Measurements from ENCODE around the gene FKRP.

FKRP gene

DNA sequence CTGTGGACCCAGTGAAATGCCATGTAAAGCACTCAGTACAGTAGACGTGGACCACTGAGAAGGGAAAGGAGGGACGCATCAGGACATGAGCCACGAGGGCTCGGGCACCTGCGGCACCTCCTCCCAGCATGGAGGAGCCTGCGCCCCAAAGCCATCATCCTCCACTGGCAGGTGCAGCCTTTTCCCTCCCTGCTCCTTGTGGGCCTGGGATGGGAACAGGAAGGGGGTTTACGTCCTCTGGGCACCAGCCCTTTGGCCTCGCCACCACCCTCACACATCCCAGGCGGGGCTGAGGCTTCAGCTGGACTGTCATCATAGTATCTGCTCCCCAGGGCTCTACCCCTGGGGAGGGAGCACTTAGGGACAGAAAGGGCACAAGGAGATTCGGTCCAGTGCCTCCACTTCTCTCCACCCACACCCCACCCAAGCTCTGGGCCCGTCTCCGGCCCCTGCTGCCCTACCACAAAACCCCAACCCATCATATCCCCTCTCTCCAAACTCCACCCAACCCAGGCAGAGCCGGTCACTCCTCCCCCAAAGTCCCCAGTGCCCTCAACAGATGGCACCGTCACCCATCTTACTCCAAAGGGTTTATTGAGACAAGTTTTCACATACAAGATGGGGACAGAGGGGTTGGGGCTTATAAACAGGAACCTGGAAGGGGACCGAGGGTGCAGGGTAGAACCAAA is 26.8 kb upstream of the FKRP start:
- no peak for DNase-seq (ENCODE audit: low read depth in 3 of 3)

DNA sequence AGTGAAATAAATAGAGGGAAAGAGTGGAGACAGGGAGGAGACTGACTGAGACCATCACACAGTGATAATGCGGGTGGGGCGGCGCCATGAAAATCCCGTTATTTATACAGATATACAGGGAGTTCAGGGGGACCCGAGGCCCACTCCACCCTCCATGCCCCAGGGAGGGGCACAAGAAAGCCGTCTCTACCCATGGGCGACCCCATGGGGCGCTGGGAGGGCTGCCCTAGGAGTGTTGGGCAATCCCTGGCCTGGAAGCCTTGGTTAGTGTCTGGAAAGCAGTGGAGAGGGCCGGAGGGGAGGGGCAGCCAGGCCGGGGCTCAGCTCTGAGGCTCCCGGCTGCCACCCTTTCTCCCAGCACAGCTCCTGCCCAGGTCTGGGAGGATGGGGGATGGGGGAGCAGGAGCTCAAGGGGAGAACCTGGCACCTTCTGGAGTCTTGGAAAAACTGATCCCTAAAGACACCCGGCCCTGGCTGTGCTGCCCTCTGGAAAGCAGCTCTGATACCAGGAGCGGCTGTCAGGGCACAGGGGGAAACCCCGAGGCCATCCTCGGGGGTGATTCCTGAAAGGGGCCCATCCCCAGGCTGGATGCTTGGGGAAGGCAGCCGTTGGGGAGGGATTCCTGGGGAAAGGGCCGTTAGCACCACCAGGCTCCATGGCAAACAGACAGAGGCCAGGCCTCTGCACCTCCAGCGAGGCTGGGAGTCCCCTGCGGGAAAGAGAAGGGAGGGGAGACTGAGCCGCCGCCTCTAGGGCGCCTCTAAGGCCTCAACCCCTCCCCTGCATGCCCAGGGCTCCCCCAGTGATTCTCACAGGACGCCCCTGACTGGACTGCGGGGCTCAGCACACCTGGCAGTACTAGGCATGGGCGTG is 26.0 kb upstream of the FKRP start:
- no peak for DNase-seq (ENCODE audit: low read depth in 3 of 3)

DNA sequence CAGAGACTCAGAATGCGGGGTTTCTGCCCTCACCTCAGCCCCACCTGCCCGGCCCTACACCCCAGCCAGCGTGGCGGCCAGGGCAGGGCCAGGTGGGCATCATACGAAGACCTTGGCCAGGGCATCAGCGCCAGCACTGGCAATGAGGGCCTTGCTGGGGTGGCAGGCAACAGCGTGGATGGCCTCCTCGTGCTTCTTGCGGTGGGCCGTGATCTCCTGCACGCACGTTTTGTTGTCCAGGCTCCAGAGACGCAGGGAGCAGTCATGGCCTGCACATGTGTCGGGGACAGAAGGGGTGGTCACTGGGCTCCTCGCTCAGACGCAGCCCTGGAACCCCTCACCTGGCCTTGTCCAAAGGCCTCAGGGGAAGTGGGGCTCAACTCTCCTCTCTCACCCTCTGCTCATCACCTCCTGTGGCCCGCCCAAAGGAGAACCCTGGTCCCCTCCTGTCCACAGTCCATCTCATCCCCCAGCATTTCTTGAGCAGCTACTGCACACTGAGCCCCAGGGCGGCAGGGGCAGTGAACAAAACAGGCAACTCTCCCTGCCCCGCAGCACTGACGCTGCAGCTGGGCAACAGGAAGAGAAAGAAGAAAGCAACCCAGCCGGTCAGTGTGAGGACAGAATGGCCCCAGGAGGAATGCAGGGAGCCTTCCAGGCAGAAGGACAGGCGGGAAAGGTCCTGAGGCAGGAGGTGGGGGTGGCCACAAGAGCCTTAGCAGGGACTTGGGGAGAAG is 25.2 kb upstream of the FKRP start:
- DNase-seq (ENCODE audit: low read depth in 3 of 3): no peak

DNA sequence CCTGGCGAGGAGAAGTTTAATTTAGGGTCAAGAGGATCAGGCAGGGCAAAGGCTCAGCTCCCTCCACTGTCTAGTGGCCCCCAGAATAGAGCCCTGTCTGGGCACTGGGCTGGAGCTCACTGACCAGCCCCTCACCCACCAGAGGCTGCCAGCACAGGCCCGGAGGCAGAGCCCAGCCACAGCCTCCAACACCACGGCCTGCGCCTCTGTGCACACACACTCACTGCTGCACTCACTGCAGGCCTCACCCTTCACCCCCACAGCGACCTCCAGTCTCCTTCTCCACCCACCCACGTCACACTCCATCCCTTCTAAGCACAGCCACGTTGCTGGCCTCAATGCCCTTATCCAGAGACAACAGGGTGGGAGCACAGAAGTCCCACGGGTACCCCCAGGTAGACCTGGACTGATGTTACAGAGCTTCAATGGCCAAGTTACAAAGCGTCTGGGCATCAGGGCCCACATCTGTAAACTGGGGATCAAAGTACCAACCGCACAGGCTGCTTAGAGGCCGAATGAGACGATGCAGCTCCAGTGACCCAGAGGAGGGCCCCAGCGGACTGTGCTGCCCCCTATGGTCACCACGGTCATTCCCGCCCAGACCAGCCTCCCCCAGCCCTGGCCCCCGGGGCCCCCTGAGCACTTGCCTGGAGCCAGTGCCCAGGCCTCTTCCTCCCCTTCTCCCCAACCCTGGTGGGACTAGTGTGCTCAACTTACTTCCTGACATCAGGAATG is 24.4 kb upstream of the FKRP start:
- no peak for DNase-seq (ENCODE audit: low read depth in 3 of 3)

DNA sequence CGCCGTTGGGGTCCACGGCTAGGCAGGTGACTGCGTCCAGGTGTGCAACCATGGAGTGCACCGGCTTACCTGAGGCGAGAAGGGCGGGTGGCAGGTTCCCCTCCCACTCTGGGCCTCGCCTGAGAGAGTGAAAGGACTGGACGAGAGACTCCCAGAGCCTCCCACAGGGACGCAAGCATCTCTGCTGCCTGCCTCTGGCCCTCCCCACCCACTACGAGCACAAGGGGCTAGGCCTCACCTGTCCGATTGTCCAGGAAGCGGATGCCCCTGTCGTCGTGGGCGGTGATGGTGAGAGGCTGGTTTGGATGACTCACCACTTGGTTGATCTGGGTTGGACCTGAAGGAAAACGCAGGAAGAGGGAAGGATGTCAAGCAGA is 23.9 kb upstream of the FKRP start:
- DNase-seq (ENCODE audit: low read depth in 3 of 3): no peak

DNA sequence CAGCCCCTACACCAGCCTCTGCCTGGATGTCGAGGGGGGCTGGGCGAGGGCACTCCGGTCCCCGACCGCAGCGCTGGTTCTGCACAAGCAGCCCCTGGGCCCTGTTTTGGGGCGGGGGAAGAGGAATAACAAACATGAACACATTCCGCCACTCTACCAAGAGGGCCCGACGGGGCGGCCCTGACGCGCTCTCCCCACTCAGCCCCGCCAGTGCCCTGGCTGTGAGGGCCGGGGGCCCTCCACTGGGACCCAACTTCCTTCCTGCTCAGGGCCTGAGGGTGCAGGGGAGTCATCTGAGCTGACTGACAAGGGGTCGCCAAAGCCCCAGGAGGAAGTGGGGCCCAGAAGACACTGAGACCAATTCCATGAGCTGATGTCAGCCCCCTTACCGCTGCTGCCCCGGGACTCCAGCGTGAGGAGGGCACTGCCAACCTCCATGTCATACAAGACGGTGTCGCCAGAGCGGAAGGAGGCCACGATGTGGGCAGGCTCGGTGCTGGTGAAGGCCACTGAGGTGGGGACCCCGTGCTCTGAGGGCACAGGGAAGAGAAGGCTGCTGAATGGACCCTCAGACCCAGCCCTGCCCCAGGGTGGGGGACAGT is 23.3 kb upstream of the FKRP start:
- no peak for DNase-seq (ENCODE audit: low read depth in 3 of 3)

DNA sequence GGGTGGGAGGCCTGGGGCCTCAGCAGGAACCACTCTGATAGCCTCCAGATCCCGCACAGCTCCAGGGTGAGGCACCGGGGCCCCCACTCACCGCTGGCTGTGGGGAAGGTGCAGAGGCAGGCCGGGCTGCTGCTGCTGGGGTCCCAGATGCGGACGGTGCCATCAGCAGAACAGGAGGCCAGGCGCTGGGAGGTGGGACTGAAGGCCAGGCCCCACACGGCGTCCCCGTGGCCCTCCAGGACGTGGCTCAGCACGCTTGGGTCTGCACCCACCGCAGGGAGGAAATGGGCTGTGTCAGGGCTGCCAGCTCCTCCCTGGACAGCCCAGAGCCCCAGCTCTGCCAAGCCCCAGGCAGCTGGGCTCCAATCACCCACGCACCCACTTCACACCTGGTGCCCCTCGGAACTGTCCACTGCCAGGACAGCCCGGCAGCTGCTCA is 22.8 kb upstream of the FKRP start:
- DNase-seq (ENCODE audit: low read depth in 3 of 3): no peak

DNA sequence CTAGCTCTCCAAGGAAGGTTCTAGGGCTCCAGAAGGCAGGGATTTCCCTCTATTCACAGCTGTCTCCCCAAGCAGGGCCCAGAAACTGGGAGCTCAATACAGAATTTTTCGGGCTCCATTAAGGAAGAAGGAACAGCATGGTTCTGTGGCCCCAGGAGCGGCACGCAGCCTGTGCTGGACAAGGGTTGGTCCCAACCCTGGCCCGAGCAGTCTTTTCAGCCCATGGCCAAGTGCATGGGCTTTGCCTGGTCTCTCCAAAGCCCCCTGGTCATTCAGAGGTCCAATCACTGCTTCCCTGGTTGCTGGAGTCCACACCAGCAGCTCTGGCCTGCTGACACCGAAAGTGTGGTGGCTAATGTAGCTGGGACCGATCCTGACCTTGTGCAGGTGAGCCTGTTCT is 22.4 kb upstream of the FKRP start:
- no peak for DNase-seq (ENCODE audit: low read depth in 3 of 3)

DNA sequence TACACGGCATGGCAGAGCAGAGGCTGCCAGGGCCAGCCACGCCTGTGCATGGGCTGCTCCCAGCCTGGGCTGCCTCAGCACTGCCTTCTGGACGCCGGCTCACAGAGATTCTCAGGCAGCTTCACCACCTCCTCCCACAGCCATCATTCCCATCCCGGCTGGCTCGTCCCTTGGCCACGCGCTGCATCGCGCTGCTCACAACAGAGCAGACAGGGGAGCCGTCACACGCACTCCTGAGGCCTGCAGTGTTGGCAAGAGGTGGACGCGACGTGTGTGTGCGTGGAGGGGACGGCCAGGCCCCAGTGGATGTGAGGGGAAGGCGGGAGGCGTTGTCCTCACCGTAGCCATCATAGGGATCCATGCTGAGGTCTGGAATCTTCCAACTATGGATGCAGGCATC is 21.4 kb upstream of the FKRP start:
- DNase-seq (ENCODE audit: low read depth in 3 of 3): no peak

DNA sequence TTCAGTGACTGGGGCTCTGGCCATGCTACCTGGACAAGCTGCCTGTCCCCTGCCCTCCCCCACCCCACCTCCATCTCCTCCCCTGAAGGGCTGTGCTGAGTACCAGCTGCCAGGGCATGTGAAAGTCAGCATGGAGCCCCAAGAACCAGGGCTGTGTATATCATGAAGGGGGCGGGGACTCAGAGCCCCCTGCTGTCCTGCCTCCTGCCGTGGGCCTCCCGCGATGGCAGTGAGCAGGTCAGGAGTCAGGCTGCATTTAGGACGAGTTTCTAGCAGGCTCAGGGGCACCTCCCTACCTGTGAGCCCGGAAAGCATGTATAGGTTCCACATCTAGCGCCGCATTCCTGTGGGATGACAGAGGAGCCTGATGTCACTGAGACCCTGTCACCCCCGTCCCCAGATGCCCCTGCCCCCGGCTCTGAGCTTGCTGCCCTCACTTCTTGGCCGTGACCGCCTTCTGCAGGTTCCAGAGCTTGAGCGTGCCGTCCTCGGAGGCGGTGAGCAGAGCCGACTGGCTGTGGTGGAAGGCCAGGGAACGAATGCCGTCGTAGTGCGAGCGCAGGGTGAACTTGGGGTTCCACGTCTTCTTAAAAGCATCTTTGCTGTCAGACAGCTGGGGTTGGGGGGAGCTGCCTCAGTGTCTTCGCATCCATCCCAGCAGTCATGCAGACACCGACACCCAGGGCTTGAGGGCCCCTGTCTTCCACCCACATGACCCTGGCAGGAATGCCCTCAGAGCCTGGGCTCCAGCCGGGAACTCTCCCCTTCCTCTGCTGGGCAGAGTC is 20.6 kb upstream of the FKRP start:
- no peak for DNase-seq (ENCODE audit: low read depth in 3 of 3)

DNA sequence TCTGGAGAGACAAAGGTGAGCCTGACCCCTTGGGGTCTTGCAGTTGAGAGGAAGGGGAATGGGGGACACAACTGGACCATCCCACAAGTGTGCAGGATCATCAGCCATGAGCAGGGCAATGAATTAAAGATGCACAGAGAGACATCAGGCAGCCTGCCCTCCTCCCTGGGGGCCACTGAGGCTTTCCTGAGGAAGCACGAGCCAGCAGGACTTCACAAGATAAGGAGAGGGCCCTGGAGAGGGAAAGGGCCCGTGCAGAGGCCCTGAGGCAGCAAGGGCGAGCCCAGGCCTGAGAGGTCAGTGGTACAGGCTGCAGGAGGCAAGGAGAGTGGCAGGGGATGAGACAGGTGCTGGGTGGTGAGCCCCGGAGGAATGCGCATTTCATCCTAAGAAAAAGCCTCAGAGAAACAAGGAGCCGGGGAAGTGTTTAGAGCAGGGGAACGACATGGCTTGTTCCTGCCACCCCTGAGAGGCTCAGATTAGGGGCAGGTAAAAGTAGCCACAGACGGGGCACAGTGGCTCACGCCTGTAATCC is 19.9 kb upstream of the FKRP start:
- DNase-seq (ENCODE audit: low read depth in 3 of 3): no peak

DNA sequence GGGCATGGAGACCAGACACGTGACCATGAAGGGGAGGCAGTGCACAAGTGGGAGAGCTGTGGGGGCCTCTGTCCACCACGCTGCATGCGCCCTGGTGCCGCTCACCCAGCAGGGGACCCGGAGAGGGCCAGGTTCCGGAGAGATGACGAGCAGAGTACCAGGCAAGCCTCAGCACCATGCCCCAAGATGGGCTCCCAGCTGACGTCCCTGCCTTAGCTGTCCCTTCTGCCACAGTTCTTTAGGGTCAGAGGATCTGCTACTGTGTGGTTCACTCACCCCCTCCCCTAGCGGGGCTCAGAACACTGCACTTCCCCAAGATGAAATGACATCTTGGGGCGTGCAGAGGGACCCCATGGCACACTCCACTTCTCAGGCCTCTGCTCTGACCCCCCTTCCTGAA is 19.3 kb upstream of the FKRP start:
- DNase-seq (ENCODE audit: low read depth in 3 of 3): no peak

DNA sequence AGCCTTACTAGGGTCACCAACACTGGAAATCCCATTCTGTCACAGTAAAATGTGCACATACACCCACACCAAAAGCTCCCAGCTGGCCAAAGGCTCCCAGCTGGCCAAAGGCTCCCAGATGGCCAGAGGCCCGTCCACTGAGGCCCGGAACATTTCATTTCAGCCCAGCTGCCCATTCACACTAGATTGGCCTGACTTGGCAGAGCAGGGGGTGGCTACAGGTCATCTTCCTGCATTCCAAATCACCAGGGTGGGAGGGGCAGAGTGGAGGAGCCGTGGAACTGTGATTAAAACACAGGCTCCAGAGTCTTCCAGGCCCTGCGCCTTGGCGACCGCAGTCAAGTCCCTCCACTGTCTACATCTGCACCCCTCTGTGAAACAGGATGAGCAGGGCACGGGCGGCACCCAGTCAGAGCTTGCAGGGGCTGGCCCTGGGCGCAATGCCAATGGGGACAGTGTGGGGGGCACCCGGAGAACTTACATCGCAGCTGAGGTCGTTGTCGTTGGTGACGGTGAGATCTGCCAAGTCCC is 18.8 kb upstream of the FKRP start:
- DNase-seq (ENCODE audit: low read depth in 3 of 3): no peak

DNA sequence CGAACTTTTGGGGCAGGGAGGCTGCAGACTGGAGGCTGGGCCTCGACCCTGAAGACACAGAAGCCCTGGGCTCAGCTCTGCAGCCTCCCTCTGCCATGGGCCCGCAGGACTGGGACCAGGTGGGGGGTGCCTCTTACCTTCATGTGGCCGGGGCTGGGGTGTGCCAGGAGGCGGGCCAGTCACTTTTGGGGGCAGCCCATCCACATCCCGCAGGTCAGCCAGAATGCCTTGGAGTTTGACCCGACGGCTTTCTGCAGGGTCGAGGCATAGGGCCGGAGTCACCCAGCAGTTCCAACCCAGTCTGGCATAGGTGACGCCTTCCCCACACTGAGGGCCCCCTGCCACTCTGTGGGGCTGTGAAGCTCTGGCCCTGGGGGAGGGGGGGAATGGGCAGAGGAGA is 18.1 kb upstream of the FKRP start:
- no peak for DNase-seq (ENCODE audit: low read depth in 3 of 3)

DNA sequence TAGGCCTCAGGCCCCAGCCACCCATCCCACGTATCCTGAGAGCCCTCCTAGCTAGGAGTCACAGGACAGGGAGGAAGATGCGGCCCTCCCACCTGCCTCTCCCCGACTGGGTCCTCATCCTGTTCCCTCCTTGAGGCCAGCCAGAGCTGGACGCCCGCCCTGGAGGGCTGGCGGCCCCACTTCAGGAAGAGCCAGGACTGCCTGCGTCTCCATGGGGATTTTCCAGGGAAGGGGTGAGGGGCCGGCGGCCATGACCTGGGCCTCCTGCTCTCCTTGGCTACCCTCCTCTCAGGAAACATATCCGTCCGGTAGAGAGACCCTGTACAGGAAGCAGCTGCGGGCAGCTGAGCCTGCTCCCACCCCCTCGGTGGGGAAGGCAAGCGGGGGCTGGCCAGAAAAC is 17.6 kb upstream of the FKRP start:
- no peak for DNase-seq (ENCODE audit: low read depth in 3 of 3)

DNA sequence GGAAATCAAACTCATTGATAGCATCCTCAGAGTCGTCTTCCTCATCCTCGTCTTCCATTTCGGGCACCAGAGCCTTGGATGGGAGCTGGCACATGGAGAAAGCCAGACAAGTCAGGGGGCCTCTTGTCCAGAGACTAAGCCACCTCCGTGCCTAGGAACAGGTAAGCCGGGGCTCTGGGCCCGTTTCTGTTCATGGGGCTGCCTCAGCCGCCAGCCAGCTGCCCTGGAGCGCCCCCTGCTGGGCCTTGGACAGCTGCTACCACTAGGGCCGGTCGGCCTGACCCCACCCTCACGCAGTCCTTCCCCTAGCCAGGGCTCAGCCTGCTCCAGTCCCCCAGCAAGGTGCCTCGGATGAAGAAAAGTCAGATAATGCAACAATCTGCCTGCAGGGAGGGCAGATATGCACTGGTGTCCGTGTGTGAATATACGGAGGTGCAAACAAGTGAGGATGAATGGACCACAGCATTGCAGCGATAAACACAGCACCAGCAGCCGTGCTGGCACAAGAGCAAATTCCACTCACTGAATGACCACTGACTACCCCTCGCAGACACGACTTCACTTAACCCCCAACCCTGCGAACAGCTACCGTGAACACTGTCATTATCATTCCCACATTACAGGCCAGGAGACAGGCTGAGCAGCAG is 17.0 kb upstream of the FKRP start:
- peak; percentile 60 to 70 (median 68) for DNase-seq (ENCODE audit: low read depth in 3 of 3)

DNA sequence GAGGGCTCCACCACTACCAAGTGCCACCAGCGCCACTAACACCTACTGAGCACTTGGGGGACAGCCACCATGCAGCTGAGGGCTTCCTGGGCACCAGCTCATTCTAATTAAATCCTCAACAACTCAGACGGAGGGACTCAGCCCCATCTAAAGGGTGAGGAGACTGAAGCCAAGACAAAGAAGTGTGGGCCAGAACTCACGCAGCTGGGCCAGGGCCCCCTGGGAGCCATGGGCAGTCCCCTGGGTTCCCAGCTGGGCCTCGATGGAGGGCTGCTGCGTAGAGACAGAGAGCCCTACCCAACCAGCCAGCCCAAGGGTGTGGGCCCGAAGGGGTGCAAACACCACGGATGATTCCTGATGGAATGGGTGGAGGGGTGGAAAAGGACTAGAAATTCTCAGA is 16.2 kb upstream of the FKRP start:
- no peak for DNase-seq (ENCODE audit: low read depth in 3 of 3)

DNA sequence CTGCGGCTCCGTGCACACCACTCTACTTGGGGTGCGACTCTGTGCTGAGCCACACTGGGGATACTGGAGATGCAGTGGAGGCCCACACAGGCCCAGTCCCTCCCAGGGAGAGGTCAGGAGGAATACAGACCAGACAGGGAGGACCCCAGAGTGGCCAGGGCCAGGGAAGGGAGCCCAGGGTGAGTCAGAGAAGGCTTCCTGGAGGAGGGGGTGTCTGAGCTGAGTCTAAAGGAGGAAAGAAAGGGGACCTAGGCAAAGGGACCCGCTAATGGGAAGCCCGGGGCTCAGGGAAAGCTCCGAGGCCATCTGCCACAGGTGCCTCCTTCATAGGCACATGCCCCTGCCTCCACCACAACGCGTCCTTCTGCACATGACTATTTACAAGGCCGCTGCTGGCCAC is 15.7 kb upstream of the FKRP start:
- DNase-seq (ENCODE audit: low read depth in 3 of 3): no peak

DNA sequence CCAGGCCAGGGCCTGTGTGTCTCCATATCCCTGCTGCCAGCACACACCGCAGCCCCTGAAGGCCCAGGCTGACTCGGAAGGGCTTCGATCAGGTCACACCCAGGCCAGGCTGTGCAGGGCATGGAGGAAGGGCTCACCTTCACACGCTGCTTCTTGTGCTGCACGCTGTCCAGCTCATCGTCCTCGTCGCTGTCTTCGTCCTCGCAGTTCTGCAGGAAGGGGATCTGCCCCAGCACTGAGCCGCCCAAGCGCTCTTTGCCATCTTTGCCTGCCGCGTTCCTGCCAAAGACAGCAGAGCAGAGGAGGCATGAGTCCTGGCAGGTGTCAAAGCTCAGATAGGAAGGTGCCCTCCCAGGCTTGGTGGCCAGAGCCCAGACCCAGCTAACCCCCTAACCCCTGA is 15.3 kb upstream of the FKRP start:
- no peak for DNase-seq (ENCODE audit: low read depth in 3 of 3)

DNA sequence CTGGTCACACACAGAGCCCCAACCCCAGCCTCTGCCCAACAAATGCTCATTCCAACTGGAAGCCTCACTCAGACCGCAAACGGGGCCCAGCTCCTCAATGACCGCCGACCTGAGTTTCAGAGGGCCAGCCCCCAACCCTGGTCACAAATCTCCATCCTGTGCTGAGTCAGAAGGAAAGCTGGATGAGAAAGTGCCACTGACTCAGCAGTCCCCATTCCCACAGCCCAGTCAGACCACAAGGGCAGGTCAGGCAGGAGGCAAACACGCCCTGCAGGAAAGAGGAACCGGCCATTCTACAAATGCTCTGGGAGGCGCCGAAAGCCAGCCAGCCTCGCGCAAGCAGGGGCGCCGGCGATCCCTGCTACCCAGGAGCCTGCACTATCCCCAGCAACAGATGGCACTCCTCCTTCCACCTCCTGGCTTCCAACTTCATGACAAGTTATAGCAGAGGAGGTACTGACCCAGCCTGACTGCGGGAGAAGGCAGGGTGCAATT is 14.8 kb upstream of the FKRP start:
- no peak for DNase-seq (ENCODE audit: low read depth in 3 of 3)

Measured in stimulated activated CD4-positive, alpha-beta T cell treated with anti-CD3 and anti-CD28 coated beads, TNF-alpha, amount 100 ng/mL, for 4 hours (primary cell).